Measurements from ENCODE around the gene CKM. TPM values are rescaled to one million over a fixed set of nuclear protein-coding genes. Genes with fewer than 3 reads are reported as not detected.

CKM gene
- total and polyA plus RNA-seq, 8 donors, result 0.23 to 4.9 (median 1.2) TPM; not detected in 5

- H3K27me3 ChIP-seq, result no peaks in the 10 kb centered on the region
- H3K36me3 ChIP-seq, result peaks cover 0 to 6% (median 0%) of the 10 kb centered on the region in 3 donors
- DNase-seq (no peak), FAIRE-seq (no peak), ATAC-seq (no peak)
- H3K9me3 ChIP-seq, result no peaks in the 10 kb centered on the region
- intact Hi-C loops (cut with DNase I), result no loop called here
- no peak for TF ChIP-seq CTCF (IDR thresholded peaks at IDR 0.05)
- H3K4me3 ChIP-seq, result no peak overlapping the region
- 64 to 79% methylated on average over 23 of the region's 23 CpGs for WGBS, 2 donors
- H3K4me1 ChIP-seq, result no peaks in the 10 kb centered on the region
- no peak overlapping the region for H3K27ac ChIP-seq
Observed at GRCh38 chr19:45348367-45349125, 25.9 kb upstream of the CKM start.

- H3K36me3 ChIP-seq, result peaks cover 0 to 6% (median 0%) of the 10 kb centered on the region in 3 donors
- no peak for DNase-seq
- no peaks in the 10 kb centered on the region for H3K9me3 ChIP-seq
- no peak overlapping the region for H3K27ac ChIP-seq
- intact Hi-C loops (cut with DNase I), result no loop called here
- H3K4me3 ChIP-seq, result no peak overlapping the region
- no peak for FAIRE-seq
- H3K27me3 ChIP-seq, result no peaks in the 10 kb centered on the region
- ATAC-seq, result no peak
- no peak for TF ChIP-seq CTCF (IDR thresholded peaks at IDR 0.05)
- no peaks in the 10 kb centered on the region for H3K4me1 ChIP-seq
- WGBS, 2 donors, result 60 to 65% methylated on average over 25 of the region's 25 CpGs
Observed at GRCh38 chr19:45347570-45348366, 25.1 kb upstream of the CKM start.

- intact Hi-C loops (cut with DNase I), result no loop called here
Observed at GRCh38 chr19:45346449-45346848, 23.8 kb upstream of the CKM start.

GRCh38 chr19:45345506-45345860, 22.8 kb upstream of the CKM start:
- FAIRE-seq, result no peak
- Histone ChIP-seq H3K27me3 (no peaks in the 10 kb centered on the region), H3K4me1 (peaks cover 0 to under 1% (median 0%) of the 10 kb centered on the region in 3 donors), H3K4me3 (no peak overlapping the region), H3K27ac (no peak overlapping the region), H3K36me3 (no peaks in the 10 kb centered on the region), H3K9me3 (no peaks in the 10 kb centered on the region)
- no peak for TF ChIP-seq CTCF (IDR thresholded peaks at IDR 0.05)
- 80 to 87% methylated on average over 14 to 15 of the region's 15 CpGs for WGBS, 2 donors
- no peak for DNase-seq
- intact Hi-C loops (cut with DNase I), result no loop called here
- no peak for ATAC-seq

More at GRCh38 chr19:45346449-45346848, 23.8 kb upstream of the CKM start:
- no peak overlapping the region for H3K4me3 ChIP-seq
- no peaks in the 10 kb centered on the region for H3K27me3 ChIP-seq
- no peak overlapping the region for H3K27ac ChIP-seq
- FAIRE-seq (no peak), ATAC-seq (peak in 1 of 4 donors; percentile 22), DNase-seq (no peak)
- WGBS, 2 donors, result 41 to 68% methylated on average over 14 to 27 of the region's 27 CpGs
- no peak for TF ChIP-seq CTCF (IDR thresholded peaks at IDR 0.05)
- no peaks in the 10 kb centered on the region for H3K9me3 ChIP-seq
- H3K4me1 ChIP-seq, result no peaks in the 10 kb centered on the region
- H3K36me3 ChIP-seq, result no peaks in the 10 kb centered on the region

All from pancreas (tissue), 10 donors.